Natural killer cell (primary cell): ENCODE measurements around the gene PREP. TPM values are rescaled to one million over a fixed set of nuclear protein-coding genes. Genes with fewer than 3 reads are reported as not detected.
A peak's percentile ranks its signal among the peaks of the same experiment; 100 is the strongest.

ENCODE experiments used
- ATAC-seq, 3 donors: fragments of 150-1000 bp in 2 of 3; fragments of 200-7000 bp in 1 of 3; cut with Tn5 transposase; 1 replicate in 1 of 3; 2 replicates in 2 of 3; pipeline ENCODE4 v1.10.0; 2021; ENCODE audit warnings: mild to moderate bottlenecking in 2 of 3, moderate library complexity in 2 of 3
- DNase-seq, 2 donors: peaks; one replicate each; pipeline versions ENCODE4 v3.0.0 to v3.0.0-alpha.2; 2013 to 2021; ENCODE audit warnings: mixed read lengths in 1 of 2
- H3K27ac ChIP-seq: one replicate; pipeline ENCODE4 v1.5.1; 2013; ENCODE audit warnings: mild to moderate bottlenecking, low read length
- H3K27me3 ChIP-seq: one replicate; pipeline ENCODE4 v1.6.1; 2013; ENCODE audit warnings: low read length; ENCODE audit not compliant: control insufficient read depth, insufficient read depth
- H3K36me3 ChIP-seq: one replicate; pipeline ENCODE4 v1.6.1; 2013; ENCODE audit warnings: low read length; ENCODE audit not compliant: control insufficient read depth, insufficient read depth
- H3K4me1 ChIP-seq: one replicate; pipeline ENCODE4 v1.6.1; 2013; ENCODE audit warnings: low read length; ENCODE audit not compliant: control insufficient read depth, insufficient read depth
- H3K4me3 ChIP-seq: one replicate; pipeline ENCODE4 v1.5.1; 2013; ENCODE audit warnings: low read length
- H3K9me3 ChIP-seq: one replicate; pipeline ENCODE4 v1.6.1; 2013; ENCODE audit warnings: low read length; ENCODE audit not compliant: control insufficient read depth, insufficient read depth
- H3K27ac Mint-ChIP-seq, 2 donors: one replicate each; pipeline ENCODE4 v1.8.0; 2022; ENCODE audit warnings: mild to moderate bottlenecking in 2 of 2, mixed read lengths in 2 of 2, moderate library complexity in 1 of 2
- H3K27me3 Mint-ChIP-seq, 2 donors: one replicate each; pipeline ENCODE4 v1.8.0; 2022; ENCODE audit warnings: low read depth in 2 of 2, mixed read lengths in 2 of 2
- H3K36me3 Mint-ChIP-seq: one replicate; pipeline ENCODE4 v1.8.0; 2022; ENCODE audit warnings: mixed read lengths
- H3K4me1 Mint-ChIP-seq, 2 donors: one replicate each; pipeline ENCODE4 v1.8.0; 2022; ENCODE audit warnings: mixed read lengths in 2 of 2
- H3K4me3 Mint-ChIP-seq: one replicate; pipeline ENCODE4 v1.8.0; 2022; ENCODE audit warnings: mild to moderate bottlenecking, moderate library complexity, mixed read lengths
- H3K9me3 Mint-ChIP-seq, 2 donors: one replicate each; pipeline ENCODE4 v1.8.0; 2022; ENCODE audit warnings: mixed read lengths in 2 of 2
- WGBS: methylation state at CpG from one replicate; pipeline ENCODE4 v1.1.7; 2013; ENCODE audit warnings: missing lambda C conversion rate; ENCODE audit not compliant: insufficient coverage; 5-methylcytosine and 5-hydroxymethylcytosine counted together
- intact Hi-C: fragments of 100-400 bp; cut with micrococcal nuclease; formaldehyde crosslinking; loops from one replicate; pipeline ENCODE4 v1.14.2; 2022
- total RNA-seq, 4 donors: library from RNA; stranded (reverse); fragments of 120-200 nt in 1 of 4; gene quantifications; one replicate each; pipeline versions ENCODE4 v1.2.3 to v1.2.4, GENCODE V29; 2013 to 2022
- TF ChIP-seq, protein P1 (sequence below): fragments of 200-600 bp; IDR thresholded peaks from one replicate; pipeline ENCODE4 v1.8.0; 2022; ENCODE audit warnings: antibody characterized with exemption

The PREP gene
- total RNA-seq, 3 donors from 2014 or later (not counting 1 experiment from before 2014, with no cell fraction given) = 30.0 to 42.9 (median 37.1) TPM

DNA sequence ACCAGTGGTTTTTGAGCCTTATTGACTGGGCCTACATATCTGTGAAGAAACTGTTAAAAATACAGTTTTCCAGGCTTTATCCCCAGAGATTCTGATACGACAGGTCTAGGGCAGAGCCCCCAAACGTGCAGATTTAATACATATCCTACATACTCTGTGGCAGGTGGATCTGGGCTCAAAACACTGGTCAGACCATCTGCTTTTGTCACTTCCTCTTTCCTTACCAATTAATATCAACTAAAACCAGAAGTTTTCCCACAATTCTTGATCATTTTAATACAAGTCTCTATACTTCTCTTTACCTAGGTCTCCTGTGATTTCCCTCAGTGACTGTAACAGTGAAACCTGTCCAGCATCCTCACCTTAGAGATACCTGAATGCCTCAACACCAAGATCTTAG lies 108.8 kb downstream of the PREP start:
- Mint-ChIP-seq H3K9me3 (no peaks in the 10 kb centered on the region), H3K4me1 (peaks cover 41 to 44% of the 10 kb centered on the region in 2 donors), H3K36me3 (no peaks in the 10 kb centered on the region), H3K27me3 (no peaks in the 10 kb centered on the region), H3K27ac (peak overlapping the region; percentile 10 to 31), H3K4me3 (no peak overlapping the region)
- ATAC-seq (no peak), DNase-seq (no peak)
- Histone ChIP-seq H3K4me3 (no peak overlapping the region), H3K4me1 (no peaks in the 10 kb centered on the region), H3K27me3 (no peaks in the 10 kb centered on the region), H3K36me3 (peaks cover 3% of the 10 kb centered on the region), H3K9me3 (no peaks in the 10 kb centered on the region), H3K27ac (no peak overlapping the region)
- TF ChIP-seq, protein P1, sequence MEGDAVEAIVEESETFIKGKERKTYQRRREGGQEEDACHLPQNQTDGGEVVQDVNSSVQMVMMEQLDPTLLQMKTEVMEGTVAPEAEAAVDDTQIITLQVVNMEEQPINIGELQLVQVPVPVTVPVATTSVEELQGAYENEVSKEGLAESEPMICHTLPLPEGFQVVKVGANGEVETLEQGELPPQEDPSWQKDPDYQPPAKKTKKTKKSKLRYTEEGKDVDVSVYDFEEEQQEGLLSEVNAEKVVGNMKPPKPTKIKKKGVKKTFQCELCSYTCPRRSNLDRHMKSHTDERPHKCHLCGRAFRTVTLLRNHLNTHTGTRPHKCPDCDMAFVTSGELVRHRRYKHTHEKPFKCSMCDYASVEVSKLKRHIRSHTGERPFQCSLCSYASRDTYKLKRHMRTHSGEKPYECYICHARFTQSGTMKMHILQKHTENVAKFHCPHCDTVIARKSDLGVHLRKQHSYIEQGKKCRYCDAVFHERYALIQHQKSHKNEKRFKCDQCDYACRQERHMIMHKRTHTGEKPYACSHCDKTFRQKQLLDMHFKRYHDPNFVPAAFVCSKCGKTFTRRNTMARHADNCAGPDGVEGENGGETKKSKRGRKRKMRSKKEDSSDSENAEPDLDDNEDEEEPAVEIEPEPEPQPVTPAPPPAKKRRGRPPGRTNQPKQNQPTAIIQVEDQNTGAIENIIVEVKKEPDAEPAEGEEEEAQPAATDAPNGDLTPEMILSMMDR = no peak
- 100% methylated on average over 2 of the region's 2 CpGs for WGBS
- intact Hi-C loops = no loop called here

- H3K4me1 ChIP-seq = no peaks in the 10 kb centered on the region
- Mint-ChIP-seq H3K36me3 (peaks cover 2% of the 10 kb centered on the region), H3K4me1 (peaks cover 41 to 44% of the 10 kb centered on the region in 2 donors), H3K4me3 (peak overlapping the region; percentile 32), H3K27me3 (no peaks in the 10 kb centered on the region), H3K27ac (peak overlapping the region; percentile 73 to 83), H3K9me3 (no peaks in the 10 kb centered on the region)
- H3K27me3 ChIP-seq = no peaks in the 10 kb centered on the region
- DNase-seq (peak in 1 of 2 donors; percentile 6), ATAC-seq (peak; percentile 66 to 93 (median 82))
- 47% methylated on average over 3 of the region's 4 CpGs for WGBS
- H3K36me3 ChIP-seq = peaks cover 5% of the 10 kb centered on the region
- peak overlapping the region; percentile 38 for H3K27ac ChIP-seq
- no peaks in the 10 kb centered on the region for H3K9me3 ChIP-seq
- TF ChIP-seq, protein P1 = no peak
- H3K4me3 ChIP-seq = no peak overlapping the region
- intact Hi-C loops = no loop called here
These were observed 110.1 kb downstream of the PREP start for GRCh38 chr6:105292689-105293339.

GRCh38 chr6:105291525-105291924 lies 111.4 kb downstream of the PREP start:
- 100% methylated on average over 1 of the region's 1 CpG for WGBS
- Histone ChIP-seq H3K4me3 (no peak overlapping the region), H3K4me1 (no peaks in the 10 kb centered on the region), H3K27me3 (no peaks in the 10 kb centered on the region), H3K9me3 (no peaks in the 10 kb centered on the region), H3K36me3 (peaks cover 11% of the 10 kb centered on the region), H3K27ac (no peak overlapping the region)
- peaks cover 36% of the 10 kb centered on the region in 2 donors for H3K4me1 Mint-ChIP-seq
- H3K27me3 Mint-ChIP-seq = no peaks in the 10 kb centered on the region
- intact Hi-C loops = no loop called here
- H3K9me3 Mint-ChIP-seq = no peaks in the 10 kb centered on the region
- DNase-seq (no peak), ATAC-seq (no peak)
- peaks cover 9% of the 10 kb centered on the region for H3K36me3 Mint-ChIP-seq
- TF ChIP-seq, protein P1 = no peak
- no peak overlapping the region for H3K4me3 Mint-ChIP-seq
- H3K27ac Mint-ChIP-seq = peak overlapping the region; percentile 73 to 83
